Neural cell (in vitro differentiated cells): Measurements from ENCODE around the gene NQO1.

Experiments used
- EP300 ChIP-seq: fragments of 450-650 bp; conservative IDR thresholded peaks from 2 replicates; pipeline ENCODE4 v1.6.1; 2014; ENCODE audit warnings: antibody characterized with exemption, mild to moderate bottlenecking, moderate library complexity; ENCODE audit not compliant: poor library complexity, severe bottlenecking
- EZH2 ChIP-seq: fragments of 200-600, 300-800 bp; shearing (Covaris generic), sonication (generic); IDR thresholded peaks from 2 replicates; pipeline ENCODE4 v1.6.1; 2014; ENCODE audit warnings: antibody characterized with exemption, low read length, borderline replicate concordance, mild to moderate bottlenecking; ENCODE audit not compliant: insufficient read depth, poor library complexity, severe bottlenecking
- MXI1 ChIP-seq: fragments of 450-650 bp; conservative IDR thresholded peaks from 2 replicates; pipeline ENCODE4 v1.6.1; 2014; ENCODE audit warnings: antibody characterized with exemption, mild to moderate bottlenecking; ENCODE audit not compliant: poor library complexity, severe bottlenecking
- POLR2AphosphoS5 ChIP-seq: IDR thresholded peaks from 2 replicates; pipeline ENCODE4 v1.6.1; 2012
- RAD21 ChIP-seq: fragments of 450-650 bp; conservative IDR thresholded peaks from 2 replicates; pipeline ENCODE4 v1.6.1; 2014; ENCODE audit warnings: antibody characterized with exemption, mild to moderate bottlenecking, moderate library complexity
- TF ChIP-seq, protein P1 (sequence below): fragments of 450-650 bp; IDR thresholded peaks from 2 replicates; pipeline ENCODE4 v1.5.1; 2014; ENCODE audit warnings: antibody characterized with exemption, mild to moderate bottlenecking, moderate library complexity; ENCODE audit not compliant: poor library complexity, severe bottlenecking

DNA sequence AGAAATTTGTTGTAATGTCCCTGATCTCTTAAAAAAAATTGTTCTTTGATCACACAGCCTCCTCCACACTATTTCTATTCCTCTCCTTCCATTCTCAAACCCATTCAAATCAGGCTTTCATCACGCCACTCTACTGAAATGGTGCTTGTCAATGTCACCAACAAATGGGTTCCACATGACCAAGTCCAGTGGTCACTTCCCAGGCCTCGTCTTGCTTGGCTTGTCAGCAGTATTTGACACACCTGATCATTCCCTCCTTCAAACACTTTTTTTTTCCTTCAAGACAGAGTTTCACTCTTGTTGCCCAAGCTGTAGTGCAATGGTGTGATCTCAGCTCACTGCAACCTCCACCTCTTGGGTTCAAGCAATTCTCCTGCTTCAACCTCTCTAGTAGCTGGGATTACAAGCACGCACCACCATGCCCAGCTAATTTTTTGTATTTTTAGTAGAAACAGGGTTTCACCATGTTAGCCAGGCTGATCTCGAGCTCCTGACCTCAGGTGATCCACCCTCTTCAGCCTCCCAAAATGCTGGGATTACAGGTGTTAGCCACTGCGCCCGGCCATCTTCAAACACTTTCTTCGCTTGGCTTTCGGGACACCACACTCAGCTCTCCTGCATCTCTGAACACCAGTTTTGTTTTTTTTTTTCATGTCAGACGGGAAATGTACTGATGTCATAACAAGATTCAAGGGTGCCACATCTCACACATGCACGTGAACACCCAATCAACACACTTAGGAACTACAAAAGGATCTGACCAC lies 18.3 kb downstream of the NQO1 start:
- TF ChIP-seq, protein P1, sequence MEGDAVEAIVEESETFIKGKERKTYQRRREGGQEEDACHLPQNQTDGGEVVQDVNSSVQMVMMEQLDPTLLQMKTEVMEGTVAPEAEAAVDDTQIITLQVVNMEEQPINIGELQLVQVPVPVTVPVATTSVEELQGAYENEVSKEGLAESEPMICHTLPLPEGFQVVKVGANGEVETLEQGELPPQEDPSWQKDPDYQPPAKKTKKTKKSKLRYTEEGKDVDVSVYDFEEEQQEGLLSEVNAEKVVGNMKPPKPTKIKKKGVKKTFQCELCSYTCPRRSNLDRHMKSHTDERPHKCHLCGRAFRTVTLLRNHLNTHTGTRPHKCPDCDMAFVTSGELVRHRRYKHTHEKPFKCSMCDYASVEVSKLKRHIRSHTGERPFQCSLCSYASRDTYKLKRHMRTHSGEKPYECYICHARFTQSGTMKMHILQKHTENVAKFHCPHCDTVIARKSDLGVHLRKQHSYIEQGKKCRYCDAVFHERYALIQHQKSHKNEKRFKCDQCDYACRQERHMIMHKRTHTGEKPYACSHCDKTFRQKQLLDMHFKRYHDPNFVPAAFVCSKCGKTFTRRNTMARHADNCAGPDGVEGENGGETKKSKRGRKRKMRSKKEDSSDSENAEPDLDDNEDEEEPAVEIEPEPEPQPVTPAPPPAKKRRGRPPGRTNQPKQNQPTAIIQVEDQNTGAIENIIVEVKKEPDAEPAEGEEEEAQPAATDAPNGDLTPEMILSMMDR: no peak
- TF ChIP-seq EP300 (no peak), POLR2AphosphoS5 (no peak), RAD21 (no peak), EZH2 (no peak), MXI1 (no peak)
